GM12878 (cell line): ENCODE results near the gene DCP1B. TPM values are rescaled to one million over a fixed set of nuclear protein-coding genes. Genes with fewer than 3 reads are reported as not detected.

Source experiments
- ATAC-seq: fragments of 200-7000 bp; cut with Tn5 transposase; 3 replicates; pipeline ENCODE4 v1.9.1; 2020; ENCODE audit warnings: mild to moderate bottlenecking, moderate library complexity
- BruUV-seq: library from RNA; stranded (reverse); fragments of 400-500 nt; replicated peaks from 2 replicates; lab custom pipeline; 2021; lab: Mats Ljungman, UMichigan
- CTCF ChIA-PET: fragments of 300-600 bp; sonication (Branson Sonifier 250); formaldehyde crosslinking; extraction: SDS; loops from one replicate; lab custom pipeline; 2021; ENCODE audit warnings: inconsistent platforms; lab: Yijun Ruan, JAX
- POLR2A ChIA-PET: fragments of 350-600 bp; formaldehyde crosslinking; extraction: SDS; loops from one replicate; lab custom pipeline; 2021; ENCODE audit warnings: inconsistent platforms; lab: Charles Lee
- RAD21 ChIA-PET: fragments of 300-600 bp; sonication (Branson Sonifier 250); formaldehyde crosslinking; loops from one replicate; lab custom pipeline; 2023; ENCODE audit warnings: antibody characterized with exemption; ENCODE audit not compliant: unreplicated experiment; lab: Charles Lee
- SMC1A ChIA-PET: fragments of 300-600 bp; sonication (Branson Sonifier 250); formaldehyde crosslinking; loops from one replicate; lab custom pipeline; 2023; ENCODE audit not compliant: unreplicated experiment, uncharacterized antibody; lab: Charles Lee
- DNase-seq: peaks from one replicate; pipeline ENCODE4 v3.0.0-alpha.2; 2011; ENCODE audit warnings: low read depth, low spot score
- FAIRE-seq: peaks from 3 replicates; lab custom pipeline; 2011; peaks lifted over from hg19 to GRCh38; lab: Jason Lieb, UNC
- H2AFZ ChIP-seq: 2 replicates; pipeline ENCODE4 v1.6.0; 2011; ENCODE audit warnings: low read depth, low read length, control low read depth; ENCODE audit not compliant: control insufficient read depth
- H3K27ac ChIP-seq: 2 replicates; pipeline ENCODE4 v1.5.1; 2011; ENCODE audit warnings: control low read depth; ENCODE audit not compliant: control insufficient read depth, insufficient read depth
- H3K27me3 ChIP-seq, 2 experiments: replicated peaks in 1 of 2; 2 replicates each; pipeline versions ENCODE4 v1.6.0 to v1.6.1; 2011; ENCODE audit warnings: low read length in 1 of 2; ENCODE audit not compliant: control insufficient read depth in 2 of 2, insufficient read depth in 2 of 2
- H3K36me3 ChIP-seq, 2 experiments: 2 replicates each; pipeline ENCODE4 v1.5.1; 2011; ENCODE audit warnings: low read length in 1 of 2; ENCODE audit not compliant: control insufficient read depth in 2 of 2, insufficient read depth in 2 of 2
- H3K4me1 ChIP-seq: 2 replicates; pipeline ENCODE4 v1.6.1; 2011; ENCODE audit warnings: mild to moderate bottlenecking, low read length, moderate library complexity, mixed read lengths; ENCODE audit not compliant: control insufficient read depth, insufficient read depth
- H3K4me2 ChIP-seq: 2 replicates; pipeline ENCODE4 v1.6.0; 2011; ENCODE audit warnings: control low read depth; ENCODE audit not compliant: control insufficient read depth, insufficient read depth
- H3K4me3 ChIP-seq: fragments of 200-600 bp; sonication (generic); 2 replicates; pipeline ENCODE4 v1.5.1; 2016
- H3K79me2 ChIP-seq: 2 replicates; pipeline ENCODE4 v1.6.0; 2011; ENCODE audit warnings: low read length; ENCODE audit not compliant: control insufficient read depth, insufficient read depth
- H3K9ac ChIP-seq: 2 replicates; pipeline ENCODE4 v1.8.0; 2011; ENCODE audit warnings: low read length, control low read depth, mixed read lengths; ENCODE audit not compliant: control insufficient read depth, insufficient read depth
- H3K9me3 ChIP-seq: replicated peaks from 3 replicates; pipeline ENCODE4 v1.5.1; 2011; ENCODE audit warnings: mild to moderate bottlenecking, low read length; ENCODE audit not compliant: control insufficient read depth, insufficient read depth
- H4K20me1 ChIP-seq: 2 replicates; pipeline ENCODE4 v1.6.0; 2011; ENCODE audit not compliant: control insufficient read depth, insufficient read depth
- BCL11A ChIP-seq: IDR thresholded peaks from 2 replicates; pipeline ENCODE4 v1.6.1; 2011; ENCODE audit warnings: low read depth, low read length
- EED ChIP-seq: sonication (generic); IDR thresholded peaks from 2 replicates; pipeline ENCODE4 v1.6.1; 2016; ENCODE audit warnings: antibody characterized with exemption, low read depth
- GATAD2B ChIP-seq: fragments of 450-650 bp; conservative IDR thresholded peaks from 2 replicates; pipeline ENCODE4 v1.6.1; 2017; ENCODE audit warnings: low read depth, mild to moderate bottlenecking, moderate library complexity
- HDAC6 ChIP-seq: fragments of 200-600 bp; sonication (generic); IDR thresholded peaks from one replicate; pipeline ENCODE4 v1.8.0; 2017; ENCODE audit warnings: antibody characterized with exemption; ENCODE audit not compliant: unreplicated experiment
- NR2F1 ChIP-seq: fragments of 450-650 bp; conservative IDR thresholded peaks from 2 replicates; pipeline ENCODE4 v1.6.1; 2017; ENCODE audit warnings: mild to moderate bottlenecking
- PAX5 ChIP-seq: IDR thresholded peaks from 2 replicates; pipeline ENCODE4 v1.6.1; 2011; ENCODE audit warnings: low read depth, low read length, borderline replicate concordance
- POLR2AphosphoS5 ChIP-seq: IDR thresholded peaks from 2 replicates; pipeline ENCODE4 v1.6.1; 2011; ENCODE audit warnings: mild to moderate bottlenecking, low read length, inconsistent platforms
- POU2F2 ChIP-seq: IDR thresholded peaks from 3 replicates; pipeline ENCODE4 v1.6.1; 2011; ENCODE audit warnings: low read depth, mild to moderate bottlenecking, low read length, borderline replicate concordance
- RELA ChIP-seq: fragments of 450-650 bp; IDR thresholded peaks from 2 replicates; pipeline ENCODE4 v1.8.0; 2014; ENCODE audit warnings: borderline replicate concordance; ENCODE audit not compliant: partially characterized antibody
- SIX5 ChIP-seq: IDR thresholded peaks from 2 replicates; pipeline ENCODE4 v1.6.1; 2011; ENCODE audit warnings: mild to moderate bottlenecking, low read depth, low read length, moderate library complexity; ENCODE audit not compliant: severe bottlenecking
- SP1 ChIP-seq: IDR thresholded peaks from one replicate; pipeline ENCODE4 v1.6.1; 2011; ENCODE audit warnings: low read depth, low read length
- WRNIP1 ChIP-seq: IDR thresholded peaks from 2 replicates; pipeline ENCODE4 v1.6.1; 2011; ENCODE audit warnings: low read depth, low read length, improper control_type of control experiment, borderline replicate concordance
- WGBS: methylation state at CpG from one replicate; pipeline ENCODE4 v1.1.6; 2016; ENCODE audit warnings: low lambda C conversion rate; ENCODE audit not compliant: insufficient replicate concordance, insufficient coverage; ENCODE audit errors: missing lambda C conversion rate; 5-methylcytosine and 5-hydroxymethylcytosine counted together
- in situ Hi-C: fragments of 300-500 bp; cut with MboI; formaldehyde crosslinking; loops from 9 replicates; pipeline ENCODE4 v1.14.3; 2018; ENCODE audit warnings: mixed read lengths
- intact Hi-C: fragments of 100-400 bp; cut with micrococcal nuclease; formaldehyde crosslinking; loops from one replicate; pipeline ENCODE4 v1.14.2; 2022; ENCODE audit not compliant: unreplicated experiment
- polyA plus RNA-seq, 11 experiments: library from polyadenylated mRNA; depleted of rRNA in 4 of 11; unstranded in 6 of 11; stranded (reverse) in 5 of 11; fragments of >200 nt; fragmentation: Nextera tagmentation in 4 of 11; fragmentation: Illumina TruSeq in 1 of 11; extraction: Ambion mirVana in 4 of 11; extraction: Trizol in 1 of 11; gene quantifications; 1 replicate in 1 of 11; 2 replicates in 10 of 11; pipeline versions ENCODE4 v1.2.1 to v1.2.3, GENCODE V29; 2011 to 2016; ENCODE audit warnings: inconsistent platforms in 2 of 11, missing spikeins in 2 of 11, low read depth in 1 of 11
- total RNA-seq, 4 experiments: library from RNA; depleted of rRNA in 3 of 4; stranded (reverse); fragments of >200 nt in 3 of 4; fragmentation: Illumina TruSeq in 1 of 4; extraction: Trizol in 1 of 4; gene quantifications; 2 replicates each; pipeline versions ENCODE4 v1.2.1 to v1.2.3, GENCODE V29; 2013 to 2021
- TF ChIP-seq, protein P1 (sequence below): fragments of 450-650 bp; formaldehyde crosslinking; IDR thresholded peaks from 2 replicates; pipeline ENCODE4 v1.4.0; 2020; ENCODE audit warnings: mild to moderate bottlenecking, moderate library complexity
- TF ChIP-seq, protein P2 (sequence below): IDR thresholded peaks from 2 replicates; pipeline ENCODE4 v1.6.1; 2012; ENCODE audit warnings: low read depth, low read length, improper control_type of control experiment

DCP1B gene
- total and polyA plus RNA-seq, 10 of the 15 experiments (the other 5 are each of a cell fraction or from before 2014, with no cell fraction given) = 1.3 to 23.4 (median 15.3) TPM

DNA sequence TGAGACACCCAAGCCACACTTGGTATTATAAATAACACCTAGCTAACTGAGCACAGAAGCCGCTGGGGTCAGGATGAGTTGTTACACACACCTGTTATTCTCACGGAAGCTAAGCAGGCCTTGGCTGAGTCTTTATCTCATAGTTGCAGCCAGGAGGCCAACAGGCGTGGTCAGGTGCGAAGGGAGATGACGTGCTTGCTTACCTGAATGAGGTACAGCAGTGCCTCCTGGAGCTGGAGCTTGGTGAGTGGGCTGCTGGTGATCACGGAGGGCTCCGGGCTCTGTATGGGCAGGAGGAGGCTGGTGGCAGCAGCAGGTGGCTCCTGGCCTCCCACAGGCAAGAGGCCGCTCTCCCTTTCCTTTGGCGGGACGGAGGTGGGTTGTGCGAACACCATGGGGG lies 55.4 kb downstream of the DCP1B start:
- FAIRE-seq = no peak
- H3K9ac ChIP-seq = no peak overlapping the region
- TF ChIP-seq PAX5 (no peak), BCL11A (no peak)
- H3K27me3 ChIP-seq = no peaks in the 10 kb centered on the region
- H3K4me1 ChIP-seq = no peaks in the 10 kb centered on the region
- no peak overlapping the region for H2AFZ ChIP-seq
- H3K27ac ChIP-seq = no peak overlapping the region
- no peaks in the 10 kb centered on the region for H3K79me2 ChIP-seq
- no peak for DNase-seq
- 94% methylated on average over 10 of the region's 11 CpGs for WGBS
- no peak for ATAC-seq
- H3K4me3 ChIP-seq = no peak overlapping the region
- SMC1A ChIA-PET = interaction anchor here (0.7 to 1.3 kb wide), 4 partner anchors 9 to 158 kb away, joined by 3 to 8 read pairs (median 4); no protein-coding TSS in a partner anchor
- POLR2A ChIA-PET = no interaction called here
- no peaks in the 10 kb centered on the region for H4K20me1 ChIP-seq
- BruUV-seq = no TSS peak
- H3K4me2 ChIP-seq = no peak overlapping the region
- RAD21 ChIA-PET = interaction anchor here (1.2 kb wide), 1 partner anchor 9 kb away, joined by 4 read pairs; no protein-coding TSS in a partner anchor
- H3K36me3 ChIP-seq = peaks cover 10 to 18% of the 10 kb centered on the region in 2 experiments
- in situ Hi-C loops = no loop called here
- CTCF ChIA-PET = interaction anchor here (1.0 to 3.1 kb wide), 4 partner anchors 9 to 634 kb away, joined by 4 to 20 read pairs (median 4); no protein-coding TSS in a partner anchor
- intact Hi-C loops = no loop called here
- no peaks in the 10 kb centered on the region for H3K9me3 ChIP-seq

DNA sequence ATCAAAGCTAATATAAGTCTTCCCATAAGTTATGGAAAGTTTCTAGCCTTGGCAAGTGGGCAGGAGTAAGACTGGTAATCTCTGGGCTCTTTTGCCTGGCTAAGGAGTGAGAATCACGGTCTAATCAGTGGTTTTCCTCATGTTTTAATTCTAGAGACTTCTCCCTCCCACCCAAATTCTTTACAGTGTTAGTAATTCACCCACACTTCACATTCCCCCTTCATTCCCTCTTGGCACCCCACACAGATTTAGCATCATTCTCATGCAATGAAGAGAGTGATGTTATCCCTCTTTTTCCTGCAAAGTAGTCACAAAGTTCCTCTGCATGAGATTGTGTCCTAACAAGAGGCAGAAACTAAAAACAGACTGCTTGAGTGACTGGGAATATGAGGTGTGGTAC lies 57.2 kb downstream of the DCP1B start:
- intact Hi-C loops (no loop called here), in situ Hi-C loops (no loop called here)
- 91% methylated on average over 1 of the region's 1 CpG for WGBS
- H4K20me1 ChIP-seq = no peaks in the 10 kb centered on the region
- no peak overlapping the region for H3K4me3 ChIP-seq
- ChIA-PET SMC1A (no interaction called here), CTCF (interaction anchor here (1.2 kb wide), 1 partner anchor 156 kb away, joined by 5 read pairs; no protein-coding TSS in a partner anchor), POLR2A (no interaction called here), RAD21 (no interaction called here)
- H3K4me2 ChIP-seq = no peak overlapping the region
- FAIRE-seq (no peak), ATAC-seq (no peak), DNase-seq (no peak)
- BruUV-seq = no TSS peak
- no peaks in the 10 kb centered on the region for H3K4me1 ChIP-seq
- no peak overlapping the region for H3K27ac ChIP-seq
- H3K9me3 ChIP-seq = no peaks in the 10 kb centered on the region
- H2AFZ ChIP-seq = no peak overlapping the region
- H3K79me2 ChIP-seq = no peaks in the 10 kb centered on the region
- H3K27me3 ChIP-seq = no peaks in the 10 kb centered on the region
- H3K36me3 ChIP-seq = peaks cover 6 to 11% of the 10 kb centered on the region in 2 experiments
- no peak overlapping the region for H3K9ac ChIP-seq
- TF ChIP-seq EED (no peak), POU2F2 (no peak), NR2F1 (no peak), POLR2AphosphoS5 (no peak), HDAC6 (no peak), RELA (no peak), SIX5 (no peak), WRNIP1 (no peak), GATAD2B (no peak), SP1 (no peak)
- TF ChIP-seq, protein P1, sequence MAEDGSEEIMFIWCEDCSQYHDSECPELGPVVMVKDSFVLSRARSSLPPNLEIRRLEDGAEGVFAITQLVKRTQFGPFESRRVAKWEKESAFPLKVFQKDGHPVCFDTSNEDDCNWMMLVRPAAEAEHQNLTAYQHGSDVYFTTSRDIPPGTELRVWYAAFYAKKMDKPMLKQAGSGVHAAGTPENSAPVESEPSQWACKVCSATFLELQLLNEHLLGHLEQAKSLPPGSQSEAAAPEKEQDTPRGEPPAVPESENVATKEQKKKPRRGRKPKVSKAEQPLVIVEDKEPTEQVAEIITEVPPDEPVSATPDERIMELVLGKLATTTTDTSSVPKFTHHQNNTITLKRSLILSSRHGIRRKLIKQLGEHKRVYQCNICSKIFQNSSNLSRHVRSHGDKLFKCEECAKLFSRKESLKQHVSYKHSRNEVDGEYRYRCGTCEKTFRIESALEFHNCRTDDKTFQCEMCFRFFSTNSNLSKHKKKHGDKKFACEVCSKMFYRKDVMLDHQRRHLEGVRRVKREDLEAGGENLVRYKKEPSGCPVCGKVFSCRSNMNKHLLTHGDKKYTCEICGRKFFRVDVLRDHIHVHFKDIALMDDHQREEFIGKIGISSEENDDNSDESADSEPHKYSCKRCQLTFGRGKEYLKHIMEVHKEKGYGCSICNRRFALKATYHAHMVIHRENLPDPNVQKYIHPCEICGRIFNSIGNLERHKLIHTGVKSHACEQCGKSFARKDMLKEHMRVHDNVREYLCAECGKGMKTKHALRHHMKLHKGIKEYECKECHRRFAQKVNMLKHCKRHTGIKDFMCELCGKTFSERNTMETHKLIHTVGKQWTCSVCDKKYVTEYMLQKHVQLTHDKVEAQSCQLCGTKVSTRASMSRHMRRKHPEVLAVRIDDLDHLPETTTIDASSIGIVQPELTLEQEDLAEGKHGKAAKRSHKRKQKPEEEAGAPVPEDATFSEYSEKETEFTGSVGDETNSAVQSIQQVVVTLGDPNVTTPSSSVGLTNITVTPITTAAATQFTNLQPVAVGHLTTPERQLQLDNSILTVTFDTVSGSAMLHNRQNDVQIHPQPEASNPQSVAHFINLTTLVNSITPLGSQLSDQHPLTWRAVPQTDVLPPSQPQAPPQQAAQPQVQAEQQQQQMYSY = no peak
- TF ChIP-seq, protein P2, sequence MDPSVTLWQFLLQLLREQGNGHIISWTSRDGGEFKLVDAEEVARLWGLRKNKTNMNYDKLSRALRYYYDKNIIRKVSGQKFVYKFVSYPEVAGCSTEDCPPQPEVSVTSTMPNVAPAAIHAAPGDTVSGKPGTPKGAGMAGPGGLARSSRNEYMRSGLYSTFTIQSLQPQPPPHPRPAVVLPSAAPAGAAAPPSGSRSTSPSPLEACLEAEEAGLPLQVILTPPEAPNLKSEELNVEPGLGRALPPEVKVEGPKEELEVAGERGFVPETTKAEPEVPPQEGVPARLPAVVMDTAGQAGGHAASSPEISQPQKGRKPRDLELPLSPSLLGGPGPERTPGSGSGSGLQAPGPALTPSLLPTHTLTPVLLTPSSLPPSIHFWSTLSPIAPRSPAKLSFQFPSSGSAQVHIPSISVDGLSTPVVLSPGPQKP = no peak
